HepG2 (cell line): Measurements from ENCODE around the gene CACNG7. TPM values are rescaled to one million over a fixed set of nuclear protein-coding genes. Genes with fewer than 3 reads are reported as not detected.
A peak's percentile ranks its signal among the peaks of the same experiment; 100 is the strongest.

Source experiments
- AGO1 ChIP-seq: fragments of 200-400 bp; formaldehyde crosslinking; IDR thresholded peaks from 2 replicates; pipeline ENCODE4 v1.6.1; 2017; ENCODE audit warnings: mild to moderate bottlenecking, low read depth, low read length, moderate library complexity; ENCODE audit not compliant: poor library complexity, severe bottlenecking
- ARNT2 ChIP-seq: sonication (generic); formaldehyde crosslinking; IDR thresholded peaks from 2 replicates; pipeline ENCODE4 v1.8.0; 2022; ENCODE audit warnings: mild to moderate bottlenecking, low read depth, missing genetic modification reagents, moderate library complexity
- IRF2 ChIP-seq: IDR thresholded peaks from 2 replicates; pipeline ENCODE4 v1.6.1; 2018; ENCODE audit warnings: missing genetic modification reagents, missing compliant biosample characterization
- LCORL ChIP-seq, 2 experiments: fragments of 450-650 bp in 1 of 2; sonication (generic) in 1 of 2; formaldehyde crosslinking in 1 of 2; IDR thresholded peaks; 2 replicates each; pipeline versions ENCODE4 v1.5.0 to v1.6.1; 2017 to 2020; ENCODE audit warnings: antibody characterized with exemption in 1 of 2, missing genetic modification reagents in 1 of 2
- MIXL1 ChIP-seq: IDR thresholded peaks from 2 replicates; pipeline ENCODE4 v1.6.1; 2016
- NFKBIZ ChIP-seq: IDR thresholded peaks from 2 replicates; pipeline ENCODE4 v1.6.1; 2018; ENCODE audit warnings: missing genetic modification reagents, missing compliant biosample characterization
- PITX1 ChIP-seq: sonication (generic); formaldehyde crosslinking; IDR thresholded peaks from 2 replicates; pipeline ENCODE4 v1.5.1; 2020; ENCODE audit warnings: mild to moderate bottlenecking, missing genetic modification reagents
- SRSF4 ChIP-seq: fragments of 200-400 bp; formaldehyde crosslinking; IDR thresholded peaks from one replicate; pipeline ENCODE4 v1.6.1; 2018; ENCODE audit warnings: mild to moderate bottlenecking, low read depth, low read length, moderate library complexity; ENCODE audit not compliant: poor library complexity, severe bottlenecking
- UBTF ChIP-seq: sonication (generic); formaldehyde crosslinking; IDR thresholded peaks from 2 replicates; pipeline ENCODE4 v1.4.0; 2020; ENCODE audit warnings: mild to moderate bottlenecking, missing genetic modification reagents
- XRCC5 ChIP-seq: fragments of 200-400 bp; formaldehyde crosslinking; optimal IDR thresholded peaks from 2 replicates; pipeline ENCODE3; 2017; ENCODE audit warnings: mild to moderate bottlenecking, low read length
- ZBTB34 ChIP-seq: sonication (generic); formaldehyde crosslinking; IDR thresholded peaks from 2 replicates; pipeline ENCODE4 v1.8.0; 2022; ENCODE audit warnings: mild to moderate bottlenecking, missing genetic modification reagents
- ZBTB37 ChIP-seq: sonication (generic); formaldehyde crosslinking; IDR thresholded peaks from 2 replicates; pipeline ENCODE4 v1.4.0; 2020; ENCODE audit warnings: mild to moderate bottlenecking, missing genetic modification reagents
- ZFX ChIP-seq: sonication (generic); formaldehyde crosslinking; IDR thresholded peaks from 2 replicates; pipeline ENCODE4 v1.4.0; 2020; ENCODE audit warnings: mild to moderate bottlenecking, low read depth, missing genetic modification reagents, moderate library complexity
- ZFY ChIP-seq: sonication (generic); formaldehyde crosslinking; IDR thresholded peaks from 2 replicates; pipeline ENCODE4 v1.4.0; 2020; ENCODE audit warnings: missing genetic modification reagents
- ZNF225 ChIP-seq: sonication (generic); formaldehyde crosslinking; IDR thresholded peaks from 2 replicates; pipeline ENCODE4 v1.4.0; 2020; ENCODE audit warnings: mild to moderate bottlenecking, missing genetic modification reagents
- ZNF274 ChIP-seq: sonication (generic); formaldehyde crosslinking; IDR thresholded peaks from 2 replicates; pipeline ENCODE4 v1.5.1; 2020; ENCODE audit warnings: mild to moderate bottlenecking, missing genetic modification reagents
- ZNF570 ChIP-seq: sonication (generic); formaldehyde crosslinking; IDR thresholded peaks from 2 replicates; pipeline ENCODE4 v1.4.0; 2020; ENCODE audit warnings: mild to moderate bottlenecking, missing genetic modification reagents, borderline replicate concordance
- ZNF589 ChIP-seq: sonication (generic); formaldehyde crosslinking; conservative IDR thresholded peaks from 2 replicates; pipeline ENCODE4 v1.8.0; 2022; ENCODE audit warnings: mild to moderate bottlenecking, moderate library complexity, missing genetic modification reagents
- polyA plus RNA-seq, 8 experiments: library from polyadenylated mRNA; depleted of rRNA in 3 of 8; stranded (reverse) in 7 of 8; unstranded in 1 of 8; fragments of >200 nt; fragmentation: Illumina TruSeq in 4 of 8; extraction: Trizol in 4 of 8; gene quantifications; 2 replicates each; pipeline versions ENCODE4 v1.2.1 to v1.2.3, GENCODE V29; 2011 to 2016; ENCODE audit warnings: low read depth in 4 of 8, missing spikeins in 1 of 8, mixed read lengths in 1 of 8; ENCODE audit not compliant: insufficient read depth in 1 of 8
- total RNA-seq, 5 experiments: library from RNA; depleted of rRNA; stranded (reverse); fragments of >200 nt; fragmentation: Illumina TruSeq; extraction: Trizol; gene quantifications; 2 replicates each; pipeline ENCODE4 v1.2.3, GENCODE V29; 2016; ENCODE audit warnings: low read depth in 1 of 5
- TF ChIP-seq, protein P1 (sequence below): IDR thresholded peaks from 2 replicates; pipeline ENCODE4 v1.6.1; 2016; ENCODE audit warnings: control low read depth
- TF ChIP-seq, protein P2 (sequence below): sonication (generic); formaldehyde crosslinking; IDR thresholded peaks from 2 replicates; pipeline ENCODE4 v1.5.1; 2020; ENCODE audit warnings: missing genetic modification reagents, mild to moderate bottlenecking, borderline replicate concordance

CACNG7 gene
- total and polyA plus RNA-seq, 2 of the 13 experiments (the other 11 are each of a cell fraction or from before 2014, with no cell fraction given) = not detected

- TF ChIP-seq ZNF589 = 0 out of 2 replicates have a peak, but pooled peaks have one; percentile 35
- no peak for TF ChIP-seq ZNF570 (CRISPR knock-in tag)
- TF ChIP-seq ZBTB34 (CRISPR knock-in tag) = no peak
- TF ChIP-seq PITX1 (CRISPR knock-in tag) = peak; percentile 39; the same call in 1 of the 2 replicates
- peak; percentile 65 for TF ChIP-seq AGO1
- peak; percentile 81 for TF ChIP-seq IRF2
- no peak; the same call in none of the 2 replicates for TF ChIP-seq ZFY (CRISPR knock-in tag)
- TF ChIP-seq SRSF4 = no peak
- TF ChIP-seq, protein P1, sequence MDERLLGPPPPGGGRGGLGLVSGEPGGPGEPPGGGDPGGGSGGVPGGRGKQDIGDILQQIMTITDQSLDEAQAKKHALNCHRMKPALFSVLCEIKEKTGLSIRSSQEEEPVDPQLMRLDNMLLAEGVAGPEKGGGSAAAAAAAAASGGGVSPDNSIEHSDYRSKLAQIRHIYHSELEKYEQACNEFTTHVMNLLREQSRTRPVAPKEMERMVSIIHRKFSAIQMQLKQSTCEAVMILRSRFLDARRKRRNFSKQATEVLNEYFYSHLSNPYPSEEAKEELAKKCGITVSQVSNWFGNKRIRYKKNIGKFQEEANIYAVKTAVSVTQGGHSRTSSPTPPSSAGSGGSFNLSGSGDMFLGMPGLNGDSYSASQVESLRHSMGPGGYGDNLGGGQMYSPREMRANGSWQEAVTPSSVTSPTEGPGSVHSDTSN (CRISPR knock-in tag) = no peak
- TF ChIP-seq, protein P2, sequence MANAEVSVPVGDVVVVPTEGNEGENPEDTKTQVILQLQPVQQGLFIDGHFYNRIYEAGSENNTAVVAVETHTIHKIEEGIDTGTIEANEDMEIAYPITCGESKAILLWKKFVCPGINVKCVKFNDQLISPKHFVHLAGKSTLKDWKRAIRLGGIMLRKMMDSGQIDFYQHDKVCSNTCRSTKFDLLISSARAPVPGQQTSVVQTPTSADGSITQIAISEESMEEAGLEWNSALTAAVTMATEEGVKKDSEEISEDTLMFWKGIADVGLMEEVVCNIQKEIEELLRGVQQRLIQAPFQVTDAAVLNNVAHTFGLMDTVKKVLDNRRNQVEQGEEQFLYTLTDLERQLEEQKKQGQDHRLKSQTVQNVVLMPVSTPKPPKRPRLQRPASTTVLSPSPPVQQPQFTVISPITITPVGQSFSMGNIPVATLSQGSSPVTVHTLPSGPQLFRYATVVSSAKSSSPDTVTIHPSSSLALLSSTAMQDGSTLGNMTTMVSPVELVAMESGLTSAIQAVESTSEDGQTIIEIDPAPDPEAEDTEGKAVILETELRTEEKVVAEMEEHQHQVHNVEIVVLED (CRISPR knock-in tag) = peak; percentile 13; the same call in 1 of the 2 replicates
- TF ChIP-seq ARNT2 = 0 out of 2 replicates have a peak, but pooled peaks have one; percentile 18
- no peak for TF ChIP-seq ZNF225 (CRISPR knock-in tag)
- peak; percentile 44; the same call in 1 of the 2 replicates for TF ChIP-seq NFKBIZ
- TF ChIP-seq UBTF (CRISPR knock-in tag) = peak; percentile 13
- no peak for TF ChIP-seq ZBTB37 (CRISPR knock-in tag)
- TF ChIP-seq ZNF274 (CRISPR knock-in tag) = no peak
- TF ChIP-seq ZFX (CRISPR knock-in tag) = peak; percentile 84
- TF ChIP-seq LCORL (IDR thresholded peaks at IDR 0.05) = no peak
- 0 out of 2 replicates have a peak, but pooled peaks have one; percentile 65 for TF ChIP-seq LCORL (CRISPR knock-in tag; IDR thresholded peaks at IDR 0.05)
- TF ChIP-seq MIXL1 = 0 out of 2 replicates have a peak, but pooled peaks have one; percentile 40
- TF ChIP-seq XRCC5 = no peak
Measured at GRCh38 chr19:53867225-53868090, 41.6 kb upstream of the CACNG7 start, which contains the start of gene MYADM (continued).
